HL-60 (cell line): Measurements from ENCODE around the gene TNS2.

Source experiments
- GABPA ChIP-seq: IDR thresholded peaks from 2 replicates; pipeline ENCODE4 v1.6.1; 2012; ENCODE audit warnings: low read depth
- POLR2AphosphoS5 ChIP-seq: IDR thresholded peaks from 2 replicates; pipeline ENCODE4 v1.6.1; 2012; ENCODE audit warnings: low read depth
- TF ChIP-seq, protein P1 (sequence below): IDR thresholded peaks from one replicate; pipeline ENCODE4 v1.5.1; 2011; ENCODE audit warnings: low read length, control low read depth, inconsistent platforms; ENCODE audit not compliant: insufficient read depth
- TF ChIP-seq, protein P2 (sequence below): IDR thresholded peaks from 2 replicates; pipeline ENCODE4 v1.6.1; 2012; ENCODE audit warnings: low read depth; ENCODE audit not compliant: insufficient replicate concordance

DNA sequence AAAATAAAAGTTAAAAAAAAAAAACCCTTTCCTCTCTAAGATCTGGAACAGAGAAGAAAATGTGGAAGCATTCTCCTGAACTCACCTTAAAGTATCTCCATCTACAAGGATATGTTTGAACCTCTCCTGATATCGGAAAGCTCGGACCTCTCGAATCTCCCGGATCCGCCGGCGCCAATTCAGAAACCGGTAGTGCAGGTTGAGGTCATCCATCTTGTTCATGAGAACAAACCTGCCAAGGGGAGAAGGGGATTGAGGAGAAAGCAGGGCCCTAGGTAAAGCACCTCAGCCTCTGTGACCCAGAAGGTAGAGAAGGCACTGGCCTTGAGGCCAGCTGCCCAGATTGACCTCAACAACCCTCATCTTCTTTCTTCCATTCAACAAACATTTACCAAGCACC, 27.2 kb downstream of the TNS2 start:
- TF ChIP-seq, protein P1, sequence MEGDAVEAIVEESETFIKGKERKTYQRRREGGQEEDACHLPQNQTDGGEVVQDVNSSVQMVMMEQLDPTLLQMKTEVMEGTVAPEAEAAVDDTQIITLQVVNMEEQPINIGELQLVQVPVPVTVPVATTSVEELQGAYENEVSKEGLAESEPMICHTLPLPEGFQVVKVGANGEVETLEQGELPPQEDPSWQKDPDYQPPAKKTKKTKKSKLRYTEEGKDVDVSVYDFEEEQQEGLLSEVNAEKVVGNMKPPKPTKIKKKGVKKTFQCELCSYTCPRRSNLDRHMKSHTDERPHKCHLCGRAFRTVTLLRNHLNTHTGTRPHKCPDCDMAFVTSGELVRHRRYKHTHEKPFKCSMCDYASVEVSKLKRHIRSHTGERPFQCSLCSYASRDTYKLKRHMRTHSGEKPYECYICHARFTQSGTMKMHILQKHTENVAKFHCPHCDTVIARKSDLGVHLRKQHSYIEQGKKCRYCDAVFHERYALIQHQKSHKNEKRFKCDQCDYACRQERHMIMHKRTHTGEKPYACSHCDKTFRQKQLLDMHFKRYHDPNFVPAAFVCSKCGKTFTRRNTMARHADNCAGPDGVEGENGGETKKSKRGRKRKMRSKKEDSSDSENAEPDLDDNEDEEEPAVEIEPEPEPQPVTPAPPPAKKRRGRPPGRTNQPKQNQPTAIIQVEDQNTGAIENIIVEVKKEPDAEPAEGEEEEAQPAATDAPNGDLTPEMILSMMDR: no peak
- TF ChIP-seq POLR2AphosphoS5: no peak
- no peak for TF ChIP-seq GABPA
- TF ChIP-seq, protein P2, sequence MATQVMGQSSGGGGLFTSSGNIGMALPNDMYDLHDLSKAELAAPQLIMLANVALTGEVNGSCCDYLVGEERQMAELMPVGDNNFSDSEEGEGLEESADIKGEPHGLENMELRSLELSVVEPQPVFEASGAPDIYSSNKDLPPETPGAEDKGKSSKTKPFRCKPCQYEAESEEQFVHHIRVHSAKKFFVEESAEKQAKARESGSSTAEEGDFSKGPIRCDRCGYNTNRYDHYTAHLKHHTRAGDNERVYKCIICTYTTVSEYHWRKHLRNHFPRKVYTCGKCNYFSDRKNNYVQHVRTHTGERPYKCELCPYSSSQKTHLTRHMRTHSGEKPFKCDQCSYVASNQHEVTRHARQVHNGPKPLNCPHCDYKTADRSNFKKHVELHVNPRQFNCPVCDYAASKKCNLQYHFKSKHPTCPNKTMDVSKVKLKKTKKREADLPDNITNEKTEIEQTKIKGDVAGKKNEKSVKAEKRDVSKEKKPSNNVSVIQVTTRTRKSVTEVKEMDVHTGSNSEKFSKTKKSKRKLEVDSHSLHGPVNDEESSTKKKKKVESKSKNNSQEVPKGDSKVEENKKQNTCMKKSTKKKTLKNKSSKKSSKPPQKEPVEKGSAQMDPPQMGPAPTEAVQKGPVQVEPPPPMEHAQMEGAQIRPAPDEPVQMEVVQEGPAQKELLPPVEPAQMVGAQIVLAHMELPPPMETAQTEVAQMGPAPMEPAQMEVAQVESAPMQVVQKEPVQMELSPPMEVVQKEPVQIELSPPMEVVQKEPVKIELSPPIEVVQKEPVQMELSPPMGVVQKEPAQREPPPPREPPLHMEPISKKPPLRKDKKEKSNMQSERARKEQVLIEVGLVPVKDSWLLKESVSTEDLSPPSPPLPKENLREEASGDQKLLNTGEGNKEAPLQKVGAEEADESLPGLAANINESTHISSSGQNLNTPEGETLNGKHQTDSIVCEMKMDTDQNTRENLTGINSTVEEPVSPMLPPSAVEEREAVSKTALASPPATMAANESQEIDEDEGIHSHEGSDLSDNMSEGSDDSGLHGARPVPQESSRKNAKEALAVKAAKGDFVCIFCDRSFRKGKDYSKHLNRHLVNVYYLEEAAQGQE: no peak
